KOPT-K1 (cell line): ENCODE results near the gene FILIP1L.
A peak's percentile ranks its signal among the peaks of the same experiment; 100 is the strongest.

ENCODE experiments used
- H3K27ac ChIP-seq: fragments of 200-600 bp; sonication (generic); 2 replicates; pipeline ENCODE4 v1.5.1; 2016; ENCODE audit warnings: antibody characterized with exemption, mild to moderate bottlenecking, low read depth, low read length; ENCODE audit not compliant: poor library complexity, severe bottlenecking
- H3K36me3 ChIP-seq: fragments of 200-600 bp; sonication (generic); 2 replicates; pipeline ENCODE4 v1.5.1; 2017; ENCODE audit warnings: antibody characterized with exemption, mild to moderate bottlenecking, low read length, moderate library complexity; ENCODE audit not compliant: insufficient read depth
- H3K9me3 ChIP-seq: fragments of 200-600 bp; sonication (generic); 2 replicates; pipeline ENCODE4 v1.5.1; 2017; ENCODE audit warnings: antibody characterized with exemption, low read length, mild to moderate bottlenecking; ENCODE audit not compliant: insufficient read depth, poor library complexity, severe bottlenecking

Gene FILIP1L

DNA sequence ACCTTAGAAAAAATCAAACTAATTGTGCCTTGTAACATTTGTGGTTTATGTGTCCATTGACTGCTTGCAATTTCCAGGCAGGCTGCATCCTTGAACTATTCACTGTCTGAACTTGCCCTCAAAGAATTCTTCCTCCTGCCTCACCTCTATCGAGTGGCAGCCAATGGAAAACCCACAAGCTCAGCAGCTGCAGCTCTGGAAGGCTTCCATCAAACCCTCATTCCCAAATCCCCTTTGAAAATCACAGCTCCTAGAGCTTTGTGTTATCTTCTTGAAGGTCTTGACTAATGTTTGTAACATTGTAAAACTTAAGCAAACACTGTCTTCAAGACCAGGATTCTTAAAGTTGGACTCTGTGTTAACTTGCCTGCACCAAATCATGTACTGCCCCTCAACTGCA lies 81.1 kb downstream of the FILIP1L start:
- Histone ChIP-seq H3K27ac (no peak overlapping the region), H3K9me3 (no peaks in the 10 kb centered on the region), H3K36me3 (no peaks in the 10 kb centered on the region)

DNA sequence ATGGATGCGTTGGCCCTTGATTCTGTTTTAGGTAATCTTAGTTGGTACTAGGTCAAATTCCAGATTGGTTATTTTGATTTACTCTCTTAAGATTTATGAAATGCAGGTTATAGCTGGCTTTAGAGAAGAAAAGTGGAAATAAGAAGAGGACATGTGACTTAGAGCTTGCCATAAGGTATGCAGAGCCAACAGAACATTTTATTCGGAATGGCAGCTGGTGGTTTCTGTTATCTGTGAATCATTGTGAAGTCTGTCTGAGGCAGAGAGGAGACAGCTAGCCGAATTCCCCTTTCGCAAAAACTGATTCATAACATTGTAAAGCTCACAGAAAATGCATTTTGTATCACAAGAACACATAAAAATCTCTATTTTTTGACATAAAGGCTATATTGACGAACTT lies 82.1 kb downstream of the FILIP1L start:
- Histone ChIP-seq H3K9me3 (no peaks in the 10 kb centered on the region), H3K27ac (no peak overlapping the region), H3K36me3 (no peaks in the 10 kb centered on the region)

DNA sequence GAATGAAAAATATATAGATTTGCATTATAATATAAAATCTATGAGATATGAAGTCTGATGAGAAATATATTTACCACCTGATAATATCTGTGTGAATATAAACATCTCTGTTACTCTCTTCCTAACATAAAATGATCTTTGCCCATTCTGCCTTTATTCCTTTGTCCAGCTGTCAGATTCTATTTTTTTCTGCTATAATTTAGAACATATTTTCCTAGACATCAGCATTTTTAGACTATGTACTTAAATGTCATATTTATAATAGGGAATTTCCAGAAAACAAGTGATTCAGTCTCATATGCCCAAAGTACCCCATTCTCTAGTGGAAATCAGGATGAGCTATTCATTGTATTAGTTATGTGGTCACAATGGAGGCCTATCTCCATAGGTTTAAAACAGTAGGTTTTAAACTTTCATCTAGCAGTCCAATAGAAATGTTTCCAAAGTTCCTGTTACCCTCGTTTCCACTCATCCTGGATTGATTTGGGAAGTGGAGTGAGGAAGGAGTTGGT lies 83.3 kb downstream of the FILIP1L start:
- Histone ChIP-seq H3K9me3 (no peaks in the 10 kb centered on the region), H3K36me3 (no peaks in the 10 kb centered on the region), H3K27ac (no peak overlapping the region)

DNA sequence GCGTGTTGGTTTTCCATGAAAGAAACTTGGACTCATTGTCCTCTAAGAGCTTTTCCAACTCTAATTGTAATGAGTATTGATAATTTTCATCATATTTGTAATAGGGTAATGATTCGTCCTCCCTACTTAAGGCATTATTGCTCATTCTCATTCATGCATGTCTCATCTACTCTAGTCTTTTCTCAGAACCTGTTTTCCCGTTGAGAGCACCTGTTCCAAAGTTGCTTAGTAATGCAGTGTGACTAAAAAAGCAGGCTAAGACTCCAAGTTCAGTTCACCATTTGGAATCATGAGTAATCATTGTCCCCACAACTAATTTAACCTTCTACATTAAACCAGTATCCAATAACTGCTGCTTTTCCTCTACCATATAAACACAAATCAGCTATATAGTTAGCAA lies 84.0 kb downstream of the FILIP1L start:
- Histone ChIP-seq H3K9me3 (no peaks in the 10 kb centered on the region), H3K36me3 (no peaks in the 10 kb centered on the region), H3K27ac (peak overlapping the region; percentile 24)

DNA sequence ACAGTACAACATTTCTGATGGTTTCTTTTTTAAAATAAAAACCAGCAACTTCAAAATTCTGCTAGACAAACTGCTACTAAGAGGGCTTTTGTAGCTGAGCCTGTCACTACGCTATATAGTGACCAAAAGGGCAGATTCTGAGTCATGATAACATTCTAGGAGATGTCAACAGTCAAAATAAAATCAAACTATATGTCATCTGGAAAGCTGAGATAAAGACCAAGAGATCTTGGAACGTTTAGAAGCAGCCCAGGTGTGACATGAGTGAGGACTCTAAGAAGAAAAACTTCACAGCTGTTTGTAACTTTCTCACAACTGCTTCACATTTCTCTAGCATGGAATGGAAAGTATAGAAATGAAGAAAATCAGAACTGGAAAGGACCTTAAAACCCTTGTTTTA lies 84.6 kb downstream of the FILIP1L start:
- Histone ChIP-seq H3K27ac (peak overlapping the region; percentile 24), H3K9me3 (no peaks in the 10 kb centered on the region), H3K36me3 (no peaks in the 10 kb centered on the region)

DNA sequence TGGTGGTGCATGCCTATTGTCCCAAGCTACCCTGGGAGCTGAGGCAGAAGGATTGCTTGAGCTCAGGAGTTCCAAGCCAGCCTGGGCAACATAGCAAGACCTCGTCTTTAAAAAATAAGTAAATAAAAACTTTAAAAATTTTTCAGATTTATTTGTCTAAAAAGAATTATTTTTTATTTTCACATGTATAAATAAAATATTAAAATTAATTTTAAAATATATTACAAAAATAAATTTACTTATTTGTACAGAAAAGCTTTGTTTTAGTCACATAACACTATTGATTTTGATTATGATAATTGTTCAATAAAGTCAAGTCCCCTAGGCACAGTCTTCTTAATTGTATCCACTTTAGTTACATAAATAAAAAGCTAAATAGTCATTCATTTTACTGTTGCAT lies 85.2 kb downstream of the FILIP1L start:
- H3K27ac ChIP-seq = peak overlapping the region; percentile 24
- H3K36me3 ChIP-seq = no peaks in the 10 kb centered on the region
- H3K9me3 ChIP-seq = no peaks in the 10 kb centered on the region

DNA sequence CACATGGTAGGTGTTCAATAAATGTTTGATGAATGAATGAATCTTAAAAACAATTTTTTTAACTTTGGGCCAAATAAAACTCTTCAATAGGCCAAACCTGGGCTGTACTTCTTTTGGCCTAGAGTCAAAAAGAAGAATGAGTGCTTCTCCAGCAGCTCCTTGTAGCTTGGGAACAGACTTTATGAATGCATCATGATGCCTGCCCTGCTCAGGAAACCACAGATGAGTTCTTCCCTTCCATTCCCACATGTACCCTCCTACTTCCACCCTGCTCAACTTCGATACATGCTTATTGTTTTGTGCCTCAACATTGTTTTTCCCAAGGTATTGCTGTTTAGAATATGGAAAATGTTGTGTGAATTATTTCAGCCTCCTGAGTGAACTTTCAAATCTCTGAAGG lies 87.0 kb downstream of the FILIP1L start:
- Histone ChIP-seq H3K27ac (no peak overlapping the region), H3K36me3 (no peaks in the 10 kb centered on the region), H3K9me3 (no peaks in the 10 kb centered on the region)

DNA sequence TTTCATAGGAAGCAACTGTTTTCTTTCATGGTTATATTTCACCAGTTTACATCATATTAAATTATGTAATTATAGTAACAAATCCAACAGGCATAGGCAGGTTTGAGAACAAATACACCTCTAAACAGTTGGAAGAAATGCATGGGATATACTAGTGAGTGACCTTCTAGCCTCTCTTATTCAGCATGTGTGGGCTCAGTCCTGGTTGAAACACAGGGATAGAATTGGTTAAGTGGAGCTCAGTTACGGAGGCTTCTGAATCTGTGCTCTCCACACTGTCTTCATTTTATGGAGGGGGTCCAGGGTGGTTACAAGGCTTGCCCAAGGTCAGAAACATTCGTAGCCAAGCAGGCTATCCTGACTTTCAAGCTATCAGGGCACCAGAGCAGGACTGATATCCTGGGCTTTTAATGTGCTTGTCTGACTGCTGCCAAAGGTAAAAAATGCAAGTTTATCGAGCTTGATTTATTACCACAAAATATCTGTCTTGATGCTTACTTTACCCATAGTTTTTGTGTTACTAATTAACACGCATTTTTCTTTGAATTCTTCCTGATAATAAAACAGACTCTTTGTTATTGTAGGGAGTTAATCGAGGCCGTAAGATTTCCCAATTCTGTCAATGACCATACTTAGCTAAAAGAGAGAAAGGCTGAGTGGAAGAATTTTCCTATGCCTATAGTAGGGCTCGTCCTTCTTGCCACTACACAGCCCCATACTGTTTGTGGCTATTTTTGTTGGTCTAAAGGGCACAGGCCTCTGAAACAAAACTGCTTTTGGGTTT lies 89.6 kb downstream of the FILIP1L start:
- H3K9me3 ChIP-seq = no peaks in the 10 kb centered on the region
- H3K27ac ChIP-seq = no peak overlapping the region
- no peaks in the 10 kb centered on the region for H3K36me3 ChIP-seq

DNA sequence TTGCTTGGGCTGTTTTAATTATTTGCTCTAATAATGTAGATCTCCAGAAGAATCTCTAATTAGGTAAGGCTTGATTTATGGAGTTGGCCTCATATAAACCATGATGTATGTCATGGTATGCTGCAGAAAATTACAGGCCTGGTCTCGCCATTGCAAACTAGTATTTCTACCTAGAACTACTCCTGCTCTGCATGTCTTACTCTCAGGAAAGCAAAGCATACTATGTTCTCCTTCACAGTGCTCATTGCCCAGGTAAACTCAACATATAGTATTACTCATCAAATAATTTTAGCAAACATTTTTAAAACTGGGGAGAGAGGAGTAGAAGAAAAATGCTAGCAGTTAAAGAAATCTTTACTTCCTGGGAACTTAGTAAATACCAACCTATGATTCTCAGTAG lies 90.7 kb downstream of the FILIP1L start:
- Histone ChIP-seq H3K36me3 (no peaks in the 10 kb centered on the region), H3K9me3 (no peaks in the 10 kb centered on the region), H3K27ac (no peak overlapping the region)

DNA sequence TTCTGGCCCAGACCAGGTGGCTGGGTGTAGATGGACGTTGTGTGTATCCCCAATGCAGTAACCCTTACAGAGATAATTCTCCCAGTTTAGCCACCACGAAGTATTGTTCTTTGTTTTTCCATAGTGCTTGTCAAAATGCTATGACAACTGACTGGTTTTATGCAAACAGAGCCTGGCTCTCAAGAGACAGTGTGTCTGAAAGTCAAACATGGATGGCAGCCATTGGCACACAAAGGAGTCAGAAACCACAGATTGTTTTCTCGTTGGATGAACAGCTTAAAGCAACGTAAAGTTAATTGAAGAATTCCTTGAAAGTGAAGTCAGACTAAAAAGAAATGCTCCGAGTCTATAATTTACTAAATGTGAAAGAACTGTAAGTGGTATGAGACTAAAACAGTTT lies 91.2 kb downstream of the FILIP1L start:
- H3K27ac ChIP-seq = no peak overlapping the region
- H3K36me3 ChIP-seq = no peaks in the 10 kb centered on the region
- H3K9me3 ChIP-seq = no peaks in the 10 kb centered on the region

DNA sequence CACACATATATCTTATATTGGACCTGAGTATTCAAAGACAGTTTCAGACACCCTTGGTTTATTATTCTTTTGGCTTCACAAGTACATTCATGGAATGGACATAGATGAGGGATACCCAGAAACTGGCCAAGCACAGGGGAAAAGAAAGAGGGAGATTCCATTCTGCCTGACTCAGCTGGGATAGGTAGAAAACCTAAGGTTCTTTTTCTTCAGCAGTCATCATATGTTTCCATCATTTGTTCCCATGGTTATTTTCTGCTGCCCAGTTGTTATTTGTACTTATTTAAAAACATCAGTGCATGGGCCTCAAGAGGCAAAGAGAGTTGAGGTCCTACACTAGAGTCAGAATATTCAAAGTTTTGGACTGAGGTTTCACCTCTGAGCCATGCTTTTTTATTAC lies 91.8 kb downstream of the FILIP1L start:
- no peak overlapping the region for H3K27ac ChIP-seq

DNA sequence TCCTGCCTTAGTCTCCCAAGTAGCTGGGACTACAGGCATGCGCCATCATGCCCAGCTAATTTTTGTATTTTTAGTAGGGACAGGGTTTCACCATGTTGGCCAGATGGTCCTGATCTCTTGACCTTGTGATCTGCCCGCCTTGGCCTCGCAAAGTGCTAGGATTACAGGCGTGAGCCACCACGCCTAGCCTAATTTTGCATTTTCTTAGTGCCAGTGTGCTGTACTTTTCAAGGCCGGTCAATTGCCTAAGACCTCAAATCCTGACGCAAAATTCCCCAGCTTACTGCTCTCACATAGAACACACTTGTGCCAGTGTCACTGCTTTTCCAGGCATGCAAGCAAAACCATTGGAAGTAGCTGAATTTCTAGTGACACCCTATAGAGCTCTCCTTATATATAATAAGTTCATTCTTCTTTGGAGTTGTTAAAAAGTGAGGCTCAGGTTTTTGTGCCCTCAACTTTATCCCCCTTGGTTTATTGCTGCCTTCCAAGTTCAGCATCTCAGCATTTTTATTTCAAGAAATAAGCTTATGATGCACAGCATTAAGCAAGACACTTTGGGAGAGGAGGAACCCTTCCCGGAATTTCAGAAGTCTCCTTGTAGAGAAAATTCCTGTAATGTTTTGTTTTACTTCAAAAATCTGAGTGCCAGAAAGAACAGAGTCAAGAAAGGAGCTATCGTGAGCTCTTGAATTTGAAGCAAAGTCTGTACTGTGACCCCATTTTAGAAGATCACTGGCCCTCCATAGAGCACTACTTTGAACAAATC lies 93.2 kb downstream of the FILIP1L start:
- Histone ChIP-seq H3K36me3 (no peaks in the 10 kb centered on the region), H3K27ac (no peak overlapping the region), H3K9me3 (no peaks in the 10 kb centered on the region)

More for the DNA sequence above, 91.8 kb downstream of the FILIP1L start:
- Histone ChIP-seq H3K9me3 (no peaks in the 10 kb centered on the region), H3K36me3 (no peaks in the 10 kb centered on the region)

DNA sequence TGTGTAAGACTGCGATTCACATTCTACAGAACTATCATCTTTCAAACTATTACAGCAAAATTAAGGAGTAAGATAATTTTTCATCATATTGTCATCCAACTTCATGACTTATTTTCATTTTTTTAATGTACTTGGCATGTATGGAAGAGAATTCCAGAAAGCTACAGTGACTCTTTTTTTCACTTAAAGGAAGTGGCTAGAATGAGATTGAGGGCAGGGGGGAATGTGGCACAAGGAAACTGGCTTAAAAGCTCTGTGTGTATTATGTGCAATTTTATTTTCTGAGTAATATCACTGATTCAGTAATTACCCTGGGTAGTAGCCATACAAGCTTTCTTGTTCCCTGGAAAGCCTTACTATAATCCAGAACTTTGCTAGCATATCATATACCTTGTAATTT lies 94.6 kb downstream of the FILIP1L start:
- Histone ChIP-seq H3K36me3 (no peaks in the 10 kb centered on the region), H3K27ac (no peak overlapping the region), H3K9me3 (peaks cover 6% of the 10 kb centered on the region)

DNA sequence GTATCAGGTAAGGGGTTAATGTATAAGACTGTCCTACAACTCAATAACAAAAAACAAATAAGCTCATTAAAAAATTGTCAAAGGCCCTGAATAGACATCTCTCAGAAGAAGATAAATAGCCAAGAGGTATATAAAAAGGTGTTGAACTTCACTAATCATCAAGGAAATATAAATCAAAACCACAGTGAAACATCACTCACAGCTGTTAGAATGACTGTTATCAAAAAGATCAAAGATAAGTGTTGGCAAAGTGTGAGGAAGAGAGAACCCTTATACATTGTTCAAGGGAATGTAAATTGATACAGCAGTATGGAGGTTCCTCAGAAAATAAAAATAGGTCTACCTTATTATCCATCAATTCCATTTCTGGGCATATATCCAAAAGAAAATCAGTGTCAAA lies 95.5 kb downstream of the FILIP1L start:
- Histone ChIP-seq H3K27ac (no peak overlapping the region), H3K36me3 (no peaks in the 10 kb centered on the region), H3K9me3 (peaks cover 6% of the 10 kb centered on the region)

DNA sequence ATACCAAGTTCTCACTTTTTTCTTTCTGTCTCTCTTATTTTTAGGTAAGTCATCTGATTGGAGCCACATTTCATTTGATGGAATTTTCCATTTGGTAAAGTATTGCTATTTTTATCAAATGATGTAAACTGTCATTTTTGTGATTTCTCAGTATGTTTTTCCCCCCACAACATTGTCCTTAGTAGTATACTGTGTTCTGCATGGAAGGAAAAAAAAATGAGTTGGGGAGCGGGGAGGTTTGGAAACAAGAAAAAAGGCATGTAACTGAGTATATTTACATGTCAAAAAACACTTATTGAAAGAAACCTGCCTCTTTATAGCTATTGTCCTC lies 104.2 kb downstream of the FILIP1L start:
- Histone ChIP-seq H3K9me3 (peaks cover 3% of the 10 kb centered on the region), H3K27ac (no peak overlapping the region), H3K36me3 (no peaks in the 10 kb centered on the region)
